ENCODE results near the gene SELENOF. TPM values are rescaled to one million over a fixed set of nuclear protein-coding genes. Genes with fewer than 3 reads are reported as not detected.

The SELENOF gene
- total and polyA plus RNA-seq, 10 of the 15 experiments (the other 5 are each of a cell fraction or from before 2014, with no cell fraction given) = 98.7 to 254 (median 172) TPM

- TF ChIP-seq ATF2 (IDR thresholded peaks at IDR 0.05; ENCODE audit: low read length) (no peak), YBX1 (IDR thresholded peaks at IDR 0.05) (no peak), SIN3A (IDR thresholded peaks at IDR 0.05; ENCODE audit: low read depth, low read length) (no peak), BCL3 (IDR thresholded peaks at IDR 0.05; ENCODE audit: borderline replicate concordance, insufficient read depth, low read depth, low read length, poor library complexity, severe bottlenecking) (no peak), NR2C1 (IDR thresholded peaks at IDR 0.05) (no peak)
Observed at GRCh38 chr1:86846164-86846647, 67.7 kb downstream of the SELENOF start (continued).

GRCh38 chr1:86845514-86845913, 68.4 kb downstream of the SELENOF start:
- RAD21 ChIA-PET (ENCODE audit: unreplicated experiment) = interaction anchor here (0.8 kb wide), 1 partner anchor 238 kb away, joined by 4 read pairs; no protein-coding TSS in a partner anchor
- WGBS (ENCODE audit: insufficient coverage, insufficient replicate concordance, low lambda C conversion rate, missing lambda C conversion rate) = 74% methylated on average over 3 of the region's 3 CpGs
- Histone ChIP-seq H2AFZ (ENCODE audit: control insufficient read depth, low read depth, low read length) (no peak overlapping the region), H3K79me2 (ENCODE audit: control insufficient read depth, insufficient read depth, low read length) (no peaks in the 10 kb centered on the region), H3K4me1 (ENCODE audit: control insufficient read depth, insufficient read depth, low read length) (no peaks in the 10 kb centered on the region), H3K27ac (ENCODE audit: control insufficient read depth, insufficient read depth) (no peak overlapping the region), H3K9ac (ENCODE audit: control insufficient read depth, insufficient read depth, low read length) (no peak overlapping the region), H4K20me1 (ENCODE audit: control insufficient read depth, insufficient read depth) (no peaks in the 10 kb centered on the region), H3K9me3 (replicated peaks; ENCODE audit: control insufficient read depth, insufficient read depth, low read length) (no peaks in the 10 kb centered on the region), H3K36me3 (ENCODE audit: control insufficient read depth in 2 of 2, insufficient read depth in 2 of 2, low read length in 1 of 2) (no peaks in the 10 kb centered on the region), H3K4me2 (ENCODE audit: control insufficient read depth, insufficient read depth) (no peak overlapping the region), H3K4me3 (no peak overlapping the region), H3K27me3 (replicated peaks in 1 of 2; ENCODE audit: control insufficient read depth in 2 of 2, insufficient read depth in 2 of 2, low read length in 1 of 2) (no peaks in the 10 kb centered on the region)
- in situ Hi-C loops (cut with MboI) (no loop called here), intact Hi-C loops (cut with micrococcal nuclease; ENCODE audit: unreplicated experiment) (no loop called here)
- TF ChIP-seq TARDBP (IDR thresholded peaks at IDR 0.05; ENCODE audit: borderline replicate concordance) (no peak), ZBTB33 (IDR thresholded peaks at IDR 0.05) (no peak)
- ATAC-seq (no peak), DNase-seq (ENCODE audit: low read depth, low spot score) (no peak), FAIRE-seq (no peak)
- CTCF ChIA-PET = interaction anchor here (0.9 kb wide), 1 partner anchor 12 kb away, joined by 3 read pairs; no protein-coding TSS in a partner anchor
- SMC1A ChIA-PET (ENCODE audit: uncharacterized antibody, unreplicated experiment) = interaction anchor here (1.0 kb wide), 1 partner anchor 117 kb away, joined by 3 read pairs; no protein-coding TSS in a partner anchor
- no TSS peak for BruUV-seq (replicated peaks)
- POLR2A ChIA-PET = no interaction called here
